Muscle layer of duodenum (tissue), 2 donors: ENCODE measurements around the gene MEI4.
"Not testable (repeated sequence)": the region's sequence is repeated elsewhere in the genome, so short reads cannot be mapped to it uniquely, and the experiment has no call there.

Experiments used
- H3K27ac ChIP-seq: one replicate; pipeline ENCODE4 v1.7.0; 2013; ENCODE audit warnings: mild to moderate bottlenecking, low read length
- H3K27me3 ChIP-seq: one replicate; pipeline ENCODE4 v1.7.0; 2013; ENCODE audit warnings: low read depth, mild to moderate bottlenecking, control low read depth, low read length
- H3K36me3 ChIP-seq, 2 donors: one replicate each; pipeline ENCODE4 v1.7.0; 2013; ENCODE audit warnings: low read length in 2 of 2, control low read depth in 1 of 2, mild to moderate bottlenecking in 1 of 2; ENCODE audit not compliant: insufficient read depth in 2 of 2, control insufficient read depth in 1 of 2
- H3K4me1 ChIP-seq, 2 donors: one replicate each; pipeline ENCODE4 v1.7.0; 2013; ENCODE audit warnings: low read length in 2 of 2, mild to moderate bottlenecking in 2 of 2, control low read depth in 1 of 2, moderate library complexity in 1 of 2; ENCODE audit not compliant: insufficient read depth in 2 of 2, control insufficient read depth in 1 of 2
- H3K4me3 ChIP-seq, 2 donors: one replicate each; pipeline ENCODE4 v1.7.0; 2013; ENCODE audit warnings: low read length in 2 of 2, low read depth in 1 of 2, mild to moderate bottlenecking in 1 of 2
- H3K9me3 ChIP-seq, 2 donors: one replicate each; pipeline ENCODE4 v1.7.0; 2013; ENCODE audit warnings: low read length in 2 of 2, control low read depth in 1 of 2, mild to moderate bottlenecking in 1 of 2; ENCODE audit not compliant: control insufficient read depth in 1 of 2
- donor health status: healthy.

MEI4 gene

GRCh38 chr6:77816766-77817270 is 164.0 kb downstream of the MEI4 start:
- H3K27me3 ChIP-seq: no peaks in the 10 kb centered on the region
- H3K4me1 ChIP-seq: no peaks in the 10 kb centered on the region
- no peak overlapping the region for H3K27ac ChIP-seq
- H3K9me3 ChIP-seq: no peaks in the 10 kb centered on the region
- H3K4me3 ChIP-seq: no peak overlapping the region
- no peaks in the 10 kb centered on the region for H3K36me3 ChIP-seq

GRCh38 chr6:77822265-77822664 is 169.4 kb downstream of the MEI4 start:
- Histone ChIP-seq H3K27me3 (no peaks in the 10 kb centered on the region), H3K4me3 (no peak overlapping the region), H3K27ac (no peak overlapping the region), H3K9me3 (no peaks in the 10 kb centered on the region), H3K36me3 (no peaks in the 10 kb centered on the region), H3K4me1 (no peaks in the 10 kb centered on the region)

- no peaks in the 10 kb centered on the region for H3K27me3 ChIP-seq
- H3K4me3 ChIP-seq: no peak overlapping the region
- H3K27ac ChIP-seq: no peak overlapping the region
- H3K4me1 ChIP-seq: no peaks in the 10 kb centered on the region
- no peaks in the 10 kb centered on the region for H3K36me3 ChIP-seq
- H3K9me3 ChIP-seq: no peaks in the 10 kb centered on the region
Observed at GRCh38 chr6:77825204-77825603, 172.4 kb downstream of the MEI4 start.

GRCh38 chr6:77829736-77830135 is 176.9 kb downstream of the MEI4 start:
- Histone ChIP-seq H3K36me3 (no peaks in the 10 kb centered on the region), H3K27me3 (no peaks in the 10 kb centered on the region), H3K9me3 (no peaks in the 10 kb centered on the region), H3K4me1 (no peaks in the 10 kb centered on the region), H3K4me3 (no peak overlapping the region), H3K27ac (no peak overlapping the region)

GRCh38 chr6:77833749-77834148 is 180.9 kb downstream of the MEI4 start:
- not testable (repeated sequence) for H3K27me3 ChIP-seq, H3K9me3 ChIP-seq, H3K4me3 ChIP-seq, H3K36me3 ChIP-seq, H3K4me1 ChIP-seq, H3K27ac ChIP-seq

- Histone ChIP-seq H3K27ac (no peak overlapping the region), H3K4me3 (no peak overlapping the region), H3K36me3 (no peaks in the 10 kb centered on the region), H3K27me3 (no peaks in the 10 kb centered on the region), H3K9me3 (no peaks in the 10 kb centered on the region), H3K4me1 (no peaks in the 10 kb centered on the region)
Observed at GRCh38 chr6:77834591-77834996, 181.8 kb downstream of the MEI4 start.

- Histone ChIP-seq H3K27ac (no peak overlapping the region), H3K4me1 (no peaks in the 10 kb centered on the region), H3K27me3 (no peaks in the 10 kb centered on the region), H3K36me3 (no peaks in the 10 kb centered on the region), H3K4me3 (no peak overlapping the region), H3K9me3 (no peaks in the 10 kb centered on the region)
Observed at GRCh38 chr6:77837034-77837784, 184.4 kb downstream of the MEI4 start.

- no peaks in the 10 kb centered on the region for H3K4me1 ChIP-seq
- H3K27ac ChIP-seq: no peak overlapping the region
- H3K27me3 ChIP-seq: no peaks in the 10 kb centered on the region
- H3K9me3 ChIP-seq: no peaks in the 10 kb centered on the region
- no peak overlapping the region for H3K4me3 ChIP-seq
- H3K36me3 ChIP-seq: no peaks in the 10 kb centered on the region
Observed at GRCh38 chr6:77839292-77839691, 186.5 kb downstream of the MEI4 start.

GRCh38 chr6:77844822-77845221 is 192.0 kb downstream of the MEI4 start:
- Histone ChIP-seq H3K9me3 (no peaks in the 10 kb centered on the region), H3K27ac (no peak overlapping the region), H3K27me3 (no peaks in the 10 kb centered on the region), H3K4me3 (no peak overlapping the region), H3K4me1 (no peaks in the 10 kb centered on the region), H3K36me3 (no peaks in the 10 kb centered on the region)

GRCh38 chr6:77853401-77853800 is 200.6 kb downstream of the MEI4 start:
- Histone ChIP-seq H3K4me1 (no peaks in the 10 kb centered on the region), H3K9me3 (no peaks in the 10 kb centered on the region), H3K27ac (no peak overlapping the region), H3K27me3 (no peaks in the 10 kb centered on the region), H3K36me3 (no peaks in the 10 kb centered on the region), H3K4me3 (no peak overlapping the region)

GRCh38 chr6:77856391-77856790 is 203.6 kb downstream of the MEI4 start:
- Histone ChIP-seq H3K4me1 (no peaks in the 10 kb centered on the region), H3K27me3 (no peaks in the 10 kb centered on the region), H3K4me3 (no peak overlapping the region), H3K27ac (no peak overlapping the region), H3K9me3 (no peaks in the 10 kb centered on the region), H3K36me3 (no peaks in the 10 kb centered on the region)

- no peaks in the 10 kb centered on the region for H3K27me3 ChIP-seq
- H3K4me1 ChIP-seq: no peaks in the 10 kb centered on the region
- no peaks in the 10 kb centered on the region for H3K36me3 ChIP-seq
- no peak overlapping the region for H3K4me3 ChIP-seq
- H3K27ac ChIP-seq: no peak overlapping the region
- no peaks in the 10 kb centered on the region for H3K9me3 ChIP-seq
Observed at GRCh38 chr6:77857421-77857820, 204.6 kb downstream of the MEI4 start.
